PC-3 (cell line): Measurements from ENCODE around the gene ZFYVE28. TPM values are rescaled to one million over a fixed set of nuclear protein-coding genes. Genes with fewer than 3 reads are reported as not detected.

ENCODE experiments used
- ATAC-seq: fragments of 200-7000 bp; cut with Tn5 transposase; 2 replicates; pipeline ENCODE4 v1.9.1; 2020; ENCODE audit warnings: mild to moderate bottlenecking, moderate library complexity
- BruUV-seq: library from RNA; stranded (reverse); fragments of 400-500 nt; replicated peaks from 2 replicates; lab custom pipeline; 2021; lab: Mats Ljungman, UMichigan
- CTCF ChIA-PET: fragments of 300-600 bp; sonication (Branson Sonifier 250); formaldehyde crosslinking; loops from one replicate; lab custom pipeline; 2022; ENCODE audit warnings: antibody characterized with exemption; lab: Charles Lee
- POLR2A ChIA-PET: fragments of 300-600 bp; sonication (Branson Sonifier 250); formaldehyde crosslinking; loops from one replicate; lab custom pipeline; 2022; ENCODE audit warnings: antibody characterized with exemption; ENCODE audit not compliant: unreplicated experiment; lab: Charles Lee
- DNase-seq: peaks from one replicate; pipeline ENCODE4 v3.0.0-alpha.2; 2015
- H2AFZ ChIP-seq: fragments of 300-600 bp; sonication (generic); 2 replicates; pipeline ENCODE4 v1.6.0; 2016; ENCODE audit warnings: antibody characterized with exemption, low read length
- H3F3A ChIP-seq: fragments of 300-600 bp; sonication (generic); one replicate; pipeline ENCODE4 v1.6.0; 2017; ENCODE audit warnings: antibody characterized with exemption, low read length, control low read depth, mild to moderate bottlenecking; ENCODE audit not compliant: unreplicated experiment
- H3K27ac ChIP-seq: fragments of 300-600 bp; sonication (generic); 2 replicates; pipeline ENCODE4 v1.5.1; 2016; ENCODE audit warnings: mild to moderate bottlenecking, low read length
- H3K27me3 ChIP-seq: fragments of 300-600 bp; sonication (generic); 2 replicates; pipeline ENCODE4 v1.6.1; 2016; ENCODE audit warnings: low read length, mixed read lengths
- H3K36me3 ChIP-seq: fragments of 300-600 bp; sonication (generic); 2 replicates; pipeline ENCODE4 v1.6.1; 2016; ENCODE audit warnings: low read depth, mixed run types, low read length, mixed read lengths
- H3K4me1 ChIP-seq: fragments of 300-600 bp; sonication (generic); 2 replicates; pipeline ENCODE4 v1.5.1; 2016; ENCODE audit warnings: low read length; ENCODE audit not compliant: insufficient read depth
- H3K4me2 ChIP-seq: fragments of 300-600 bp; sonication (generic); 2 replicates; pipeline ENCODE4 v1.6.0; 2016; ENCODE audit warnings: low read length
- H3K4me3 ChIP-seq: fragments of 300-600 bp; sonication (generic); 2 replicates; pipeline ENCODE4 v1.5.1; 2016; ENCODE audit warnings: mild to moderate bottlenecking, low read length, mixed read lengths
- H3K79me2 ChIP-seq: fragments of 300-600 bp; sonication (generic); 2 replicates; pipeline ENCODE4 v1.6.1; 2017; ENCODE audit warnings: low read length, mixed read lengths
- H3K9ac ChIP-seq: fragments of 300-600 bp; sonication (generic); 2 replicates; pipeline ENCODE4 v1.6.0; 2016; ENCODE audit warnings: mild to moderate bottlenecking, low read length
- H3K9me2 ChIP-seq: fragments of 300-600 bp; sonication (generic); replicated peaks from 2 replicates; pipeline ENCODE4 v1.6.1; 2016; ENCODE audit warnings: mixed run types, low read length, mixed read lengths
- H3K9me3 ChIP-seq: fragments of 300-600 bp; sonication (generic); 2 replicates; pipeline ENCODE4 v1.6.1; 2016; ENCODE audit warnings: low read length, mixed read lengths
- H4K20me1 ChIP-seq: fragments of 300-600 bp; sonication (generic); 2 replicates; pipeline ENCODE4 v1.6.1; 2016; ENCODE audit warnings: low read length, mixed read lengths
- CTCF ChIP-seq: fragments of 300-600 bp; sonication (generic); conservative IDR thresholded peaks from 2 replicates; pipeline ENCODE4 v1.5.1; 2017; ENCODE audit warnings: antibody characterized with exemption, low read depth, mild to moderate bottlenecking, low read length
- EZH2 ChIP-seq: fragments of 300-600 bp; sonication (generic); IDR thresholded peaks from one replicate; pipeline ENCODE4 v1.6.1; 2017; ENCODE audit warnings: antibody characterized with exemption, mild to moderate bottlenecking, low read length; ENCODE audit not compliant: unreplicated experiment
- EZH2phosphoT487 ChIP-seq: fragments of 300-600 bp; sonication (generic); IDR thresholded peaks from 2 replicates; pipeline ENCODE4 v1.6.1; 2018; ENCODE audit warnings: mild to moderate bottlenecking, antibody characterized with exemption, low read length, borderline replicate concordance
- intact Hi-C: fragments of 100-400 bp; cut with micrococcal nuclease; formaldehyde crosslinking; loops from 2 replicates; pipeline ENCODE4 v1.9.0; 2023
- total RNA-seq: library from RNA; depleted of rRNA; stranded (reverse); fragments of >200 nt; gene quantifications from 2 replicates; pipeline ENCODE4 v1.2.3, GENCODE V29; 2014

ZFYVE28 gene
- total RNA-seq, 1 experiment from 2014 or later, result 8.0 TPM

- Histone ChIP-seq H3K4me2 (no peak overlapping the region), H3K79me2 (no peaks in the 10 kb centered on the region), H3K36me3 (no peaks in the 10 kb centered on the region), H3K4me1 (no peaks in the 10 kb centered on the region), H2AFZ (no peak overlapping the region), H3K4me3 (no peak overlapping the region), H3K9me2 (no peaks in the 10 kb centered on the region), H3K27me3 (no peaks in the 10 kb centered on the region), H4K20me1 (no peaks in the 10 kb centered on the region), H3K9ac (no peak overlapping the region), H3K9me3 (no peaks in the 10 kb centered on the region), H3F3A (no peaks in the 10 kb centered on the region), H3K27ac (no peak overlapping the region)
- no peak for TF ChIP-seq EZH2
- TF ChIP-seq EZH2phosphoT487, result no peak
- TF ChIP-seq CTCF, result no peak
- POLR2A ChIA-PET, result no interaction called here
- CTCF ChIA-PET, result no interaction called here
- DNase-seq (no peak), ATAC-seq (no peak)
- intact Hi-C loops, result no loop called here
- BruUV-seq, result no TSS peak
These were observed 75.0 kb downstream of the ZFYVE28 start for GRCh38 chr4:2343476-2343875.

- Histone ChIP-seq H4K20me1 (no peaks in the 10 kb centered on the region), H3F3A (no peaks in the 10 kb centered on the region), H3K36me3 (no peaks in the 10 kb centered on the region), H3K4me3 (no peak overlapping the region), H3K9me3 (no peaks in the 10 kb centered on the region), H3K79me2 (no peaks in the 10 kb centered on the region), H3K4me2 (no peak overlapping the region), H2AFZ (no peak overlapping the region), H3K4me1 (no peaks in the 10 kb centered on the region), H3K9me2 (no peaks in the 10 kb centered on the region), H3K27me3 (no peaks in the 10 kb centered on the region), H3K27ac (no peak overlapping the region), H3K9ac (no peak overlapping the region)
- TF ChIP-seq EZH2phosphoT487 (no peak), EZH2 (no peak), CTCF (no peak)
- ATAC-seq (no peak), DNase-seq (no peak)
- BruUV-seq, result no TSS peak
- ChIA-PET POLR2A (no interaction called here), CTCF (no interaction called here)
- intact Hi-C loops, result no loop called here
These were observed 76.4 kb downstream of the ZFYVE28 start for GRCh38 chr4:2341911-2342652.

GRCh38 chr4:2341261-2341841, 77.1 kb downstream of the ZFYVE28 start:
- DNase-seq, result no peak
- no peaks in the 10 kb centered on the region for H3K4me1 ChIP-seq
- no peaks in the 10 kb centered on the region for H3K79me2 ChIP-seq
- H3K9ac ChIP-seq, result no peak overlapping the region
- H3K4me2 ChIP-seq, result no peak overlapping the region
- POLR2A ChIA-PET, result no interaction called here
- H4K20me1 ChIP-seq, result no peaks in the 10 kb centered on the region
- no peaks in the 10 kb centered on the region for H3K9me2 ChIP-seq
- H3K9me3 ChIP-seq, result no peaks in the 10 kb centered on the region
- CTCF ChIA-PET, result no interaction called here
- H3K36me3 ChIP-seq, result no peaks in the 10 kb centered on the region
- H3K27ac ChIP-seq, result no peak overlapping the region
- H2AFZ ChIP-seq, result no peak overlapping the region
- no peaks in the 10 kb centered on the region for H3K27me3 ChIP-seq
- no peaks in the 10 kb centered on the region for H3F3A ChIP-seq
- ATAC-seq, result no peak
- intact Hi-C loops, result no loop called here
- H3K4me3 ChIP-seq, result no peak overlapping the region
- TF ChIP-seq CTCF, result no peak
- no peak for TF ChIP-seq EZH2
- no peak for TF ChIP-seq EZH2phosphoT487
- no TSS peak for BruUV-seq
